ENCODE results near the gene KIF5A. TPM values are rescaled to one million over a fixed set of nuclear protein-coding genes. Genes with fewer than 3 reads are reported as not detected.

The KIF5A gene
- total and polyA plus RNA-seq, 2 donors (not counting 3 experiments of a cell fraction or from before 2014, with no cell fraction given): 0.07 to 0.35 TPM

GRCh38 chr12:57522011-57522886 is 27.6 kb upstream of the KIF5A start, which contains the start of gene MBD6:
Gene MBD6, plus strand, starts transcription at chr12:57522824. Its CDS starts 1,480 bp downstream, at chr12:57524304.
- Histone ChIP-seq H3K36me3 (ENCODE audit: control insufficient read depth in 2 of 2, extremely low read depth in 1 of 2, insufficient read depth in 2 of 2, low read length in 2 of 2) (peaks cover 0 to 19% of the 10 kb centered on the region in 2 experiments), H3K9me1 (replicated peaks; ENCODE audit: control insufficient read depth, extremely low read depth, insufficient read depth, low read length) (no peaks in the 10 kb centered on the region), H3K27me3 (ENCODE audit: control insufficient read depth in 2 of 2, insufficient read depth in 2 of 2, low read length in 2 of 2) (no peaks in the 10 kb centered on the region), H2AFZ (ENCODE audit: low read depth, low read length) (peak within 1 kb of the TSS; percentile 6), H3K9ac (replicated peaks; ENCODE audit: extremely low read depth, insufficient read depth, low read length) (peak within 1 kb of the TSS; percentile 75), H3K9me3 (replicated peaks; ENCODE audit: control insufficient read depth, insufficient read depth, low read length) (no peaks in the 10 kb centered on the region), H4K20me1 (replicated peaks; ENCODE audit: control insufficient read depth, extremely low read depth, insufficient read depth, low read length) (no peaks in the 10 kb centered on the region), H3K4me1 (ENCODE audit: control insufficient read depth, extremely low read depth, insufficient read depth, low read length) (peaks cover 41% of the 10 kb centered on the region), H3K27ac (ENCODE audit: insufficient read depth, low read depth, low read length) (peak within 1 kb of the TSS; percentile 70), H3K79me2 (ENCODE audit: control insufficient read depth, insufficient read depth, low read length) (peaks cover 43% of the 10 kb centered on the region), H3K4me2 (ENCODE audit: insufficient read depth, low read length) (peak within 1 kb of the TSS; percentile 81), H3K4me3 (replicated peaks in 1 of 3; ENCODE audit: insufficient read depth in 1 of 3, low read depth in 1 of 3, low read length in 3 of 3) (peak within 1 kb of the TSS; percentile 47 to 83 (median 50))
- intact Hi-C loops (cut with micrococcal nuclease): loop anchor here (5.0 kb wide), 1 partner anchor 35 kb away; the partner anchor contains the start of gene MARS1
- BruUV-seq (replicated peaks): no TSS peak
- CTCF ChIA-PET: no interaction called here
- dilution Hi-C loops (cut with MboI; ENCODE audit: extremely low pct_ligation_motif_present, low sequenced_read_pairs): no loop called here
- FAIRE-seq: peak; percentile 87
- TF ChIP-seq FOS (IDR thresholded peaks at IDR 0.05; ENCODE audit: borderline replicate concordance, insufficient read depth, low read length) (no peak), POLR2AphosphoS5 (IDR thresholded peaks at IDR 0.05; ENCODE audit: insufficient read depth, low read depth, low read length) (peak; percentile 69), POLR2A (IDR thresholded peaks at IDR 0.05; ENCODE audit: low read depth, low read length) (peak; percentile 60)
- DNase-seq (ENCODE audit: low read depth, low spot score): peak; percentile 89
- POLR2A ChIA-PET: no interaction called here

GRCh38 chr12:57522887-57523705 is 26.7 kb upstream of the KIF5A start:
- H3K9me1 ChIP-seq (replicated peaks; ENCODE audit: control insufficient read depth, extremely low read depth, insufficient read depth, low read length): no peaks in the 10 kb centered on the region
- DNase-seq (ENCODE audit: low read depth, low spot score) (peak; percentile 72), FAIRE-seq (peak; percentile 82)
- no peaks in the 10 kb centered on the region for H3K9me3 ChIP-seq (replicated peaks; ENCODE audit: control insufficient read depth, insufficient read depth, low read length)
- H3K4me3 ChIP-seq (replicated peaks in 1 of 3; ENCODE audit: insufficient read depth in 1 of 3, low read depth in 1 of 3, low read length in 3 of 3): peak overlapping the region; percentile 47 to 83 (median 50)
- H2AFZ ChIP-seq (ENCODE audit: low read depth, low read length): no peak overlapping the region
- H3K27ac ChIP-seq (ENCODE audit: insufficient read depth, low read depth, low read length): peak overlapping the region; percentile 27
- dilution Hi-C loops (cut with MboI; ENCODE audit: extremely low pct_ligation_motif_present, low sequenced_read_pairs) (no loop called here), intact Hi-C loops (cut with micrococcal nuclease) (loop anchor here (5.0 kb wide), 1 partner anchor 36 kb away; the partner anchor contains the start of gene MARS1)
- POLR2A ChIA-PET: interaction anchor here (0.9 kb wide), 2 partner anchors 20 to 23 kb away, joined by 5 to 8 read pairs; no protein-coding TSS in a partner anchor
- peaks cover 2 to 22% of the 10 kb centered on the region in 2 experiments for H3K36me3 ChIP-seq (ENCODE audit: control insufficient read depth in 2 of 2, extremely low read depth in 1 of 2, insufficient read depth in 2 of 2, low read length in 2 of 2)
- TF ChIP-seq CTCF (IDR thresholded peaks at IDR 0.05; ENCODE audit: extremely low read depth in 1 of 2, insufficient read depth in 1 of 2, low read depth in 1 of 2, low read length in 2 of 2) (peak in 1 of 2 donors; percentile 3), JUN (IDR thresholded peaks at IDR 0.05; ENCODE audit: borderline replicate concordance, insufficient read depth, insufficient read length, low read depth) (no peak), POLR2A (IDR thresholded peaks at IDR 0.05; ENCODE audit: low read depth, low read length) (no peak)
- H3K9ac ChIP-seq (replicated peaks; ENCODE audit: extremely low read depth, insufficient read depth, low read length): peak overlapping the region; percentile 75
- no peaks in the 10 kb centered on the region for H4K20me1 ChIP-seq (replicated peaks; ENCODE audit: control insufficient read depth, extremely low read depth, insufficient read depth, low read length)
- H3K4me1 ChIP-seq (ENCODE audit: control insufficient read depth, extremely low read depth, insufficient read depth, low read length): peaks cover 36% of the 10 kb centered on the region
- H3K4me2 ChIP-seq (ENCODE audit: insufficient read depth, low read length): peak overlapping the region; percentile 81
- H3K79me2 ChIP-seq (ENCODE audit: control insufficient read depth, insufficient read depth, low read length): peaks cover 41% of the 10 kb centered on the region
- no TSS peak for BruUV-seq (replicated peaks)
- CTCF ChIA-PET: interaction anchor here (1.1 kb wide), 1 partner anchor 23 kb away, joined by 3 read pairs; no protein-coding TSS in a partner anchor
- H3K27me3 ChIP-seq (ENCODE audit: control insufficient read depth in 2 of 2, insufficient read depth in 2 of 2, low read length in 2 of 2): no peaks in the 10 kb centered on the region

Measured in endothelial cell of umbilical vein (primary cell).